Measurements from ENCODE around the gene SNX10. TPM values are rescaled to one million over a fixed set of nuclear protein-coding genes. Genes with fewer than 3 reads are reported as not detected.
A peak's percentile ranks its signal among the peaks of the same experiment; 100 is the strongest.

Gene SNX10
- total RNA-seq, 1 experiment from 2014 or later: 7.9 TPM

DNA sequence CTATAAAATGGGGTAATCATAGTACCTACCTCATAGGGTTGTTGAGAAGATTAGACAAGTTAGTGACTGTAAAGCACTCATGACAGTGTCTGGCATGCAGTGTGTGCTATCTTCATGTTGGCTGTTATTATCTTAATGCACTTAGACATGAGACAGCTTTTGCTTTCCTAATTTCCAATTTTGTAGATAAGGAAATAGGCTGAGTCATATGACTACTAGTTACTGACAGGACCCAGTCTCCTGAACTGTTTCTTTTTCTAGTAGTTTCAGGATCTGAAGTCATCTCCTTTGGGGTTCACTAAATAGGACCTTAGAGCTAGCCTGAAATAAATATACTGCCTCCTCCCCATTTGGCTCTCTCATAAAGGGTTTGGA, 74.2 kb downstream of the SNX10 start:
- no peaks in the 10 kb centered on the region for H3F3A ChIP-seq (ENCODE audit: low read length, unreplicated experiment)
- peaks cover 9% of the 10 kb centered on the region for H3K4me1 ChIP-seq (ENCODE audit: insufficient read depth, low read length)
- no peaks in the 10 kb centered on the region for H3K36me3 ChIP-seq (ENCODE audit: low read depth, low read length)
- no peaks in the 10 kb centered on the region for H3K79me2 ChIP-seq (ENCODE audit: low read length)
- H4K20me1 ChIP-seq (ENCODE audit: low read length): no peaks in the 10 kb centered on the region
- H3K9ac ChIP-seq (ENCODE audit: low read length): no peak overlapping the region
- DNase-seq (no peak), ATAC-seq (no peak)
- H3K9me3 ChIP-seq (ENCODE audit: low read length): no peaks in the 10 kb centered on the region
- H3K27ac ChIP-seq (ENCODE audit: low read length): no peak overlapping the region
- no peaks in the 10 kb centered on the region for H3K27me3 ChIP-seq (ENCODE audit: low read length)
- ChIA-PET POLR2A (ENCODE audit: unreplicated experiment) (no interaction called here), CTCF (interaction anchor here (0.6 to 1.5 kb wide), 5 partner anchors 78 to 473 kb away, joined by 3 to 17 read pairs (median 4); no protein-coding TSS in a partner anchor)
- no TSS peak for BruUV-seq (replicated peaks)
- intact Hi-C loops (cut with micrococcal nuclease): loop anchor here (1.0 to 5.0 kb wide), 8 partner anchors 75 to 496 kb away; partner anchors contain the start of genes SKAP2 and SNX10
- H3K4me3 ChIP-seq (ENCODE audit: low read length): no peak overlapping the region
- no peak overlapping the region for H2AFZ ChIP-seq (ENCODE audit: low read length)
- no peaks in the 10 kb centered on the region for H3K9me2 ChIP-seq (replicated peaks; ENCODE audit: low read length)
- TF ChIP-seq EZH2 (IDR thresholded peaks at IDR 0.05; ENCODE audit: low read length, unreplicated experiment): no peak
- no peak for TF ChIP-seq EZH2phosphoT487 (IDR thresholded peaks at IDR 0.05; ENCODE audit: borderline replicate concordance, low read length)
- TF ChIP-seq, protein P1, sequence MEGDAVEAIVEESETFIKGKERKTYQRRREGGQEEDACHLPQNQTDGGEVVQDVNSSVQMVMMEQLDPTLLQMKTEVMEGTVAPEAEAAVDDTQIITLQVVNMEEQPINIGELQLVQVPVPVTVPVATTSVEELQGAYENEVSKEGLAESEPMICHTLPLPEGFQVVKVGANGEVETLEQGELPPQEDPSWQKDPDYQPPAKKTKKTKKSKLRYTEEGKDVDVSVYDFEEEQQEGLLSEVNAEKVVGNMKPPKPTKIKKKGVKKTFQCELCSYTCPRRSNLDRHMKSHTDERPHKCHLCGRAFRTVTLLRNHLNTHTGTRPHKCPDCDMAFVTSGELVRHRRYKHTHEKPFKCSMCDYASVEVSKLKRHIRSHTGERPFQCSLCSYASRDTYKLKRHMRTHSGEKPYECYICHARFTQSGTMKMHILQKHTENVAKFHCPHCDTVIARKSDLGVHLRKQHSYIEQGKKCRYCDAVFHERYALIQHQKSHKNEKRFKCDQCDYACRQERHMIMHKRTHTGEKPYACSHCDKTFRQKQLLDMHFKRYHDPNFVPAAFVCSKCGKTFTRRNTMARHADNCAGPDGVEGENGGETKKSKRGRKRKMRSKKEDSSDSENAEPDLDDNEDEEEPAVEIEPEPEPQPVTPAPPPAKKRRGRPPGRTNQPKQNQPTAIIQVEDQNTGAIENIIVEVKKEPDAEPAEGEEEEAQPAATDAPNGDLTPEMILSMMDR (conservative IDR thresholded peaks at IDR 0.05; ENCODE audit: low read depth, low read length): no peak
- no peak overlapping the region for H3K4me2 ChIP-seq (ENCODE audit: low read length)

DNA sequence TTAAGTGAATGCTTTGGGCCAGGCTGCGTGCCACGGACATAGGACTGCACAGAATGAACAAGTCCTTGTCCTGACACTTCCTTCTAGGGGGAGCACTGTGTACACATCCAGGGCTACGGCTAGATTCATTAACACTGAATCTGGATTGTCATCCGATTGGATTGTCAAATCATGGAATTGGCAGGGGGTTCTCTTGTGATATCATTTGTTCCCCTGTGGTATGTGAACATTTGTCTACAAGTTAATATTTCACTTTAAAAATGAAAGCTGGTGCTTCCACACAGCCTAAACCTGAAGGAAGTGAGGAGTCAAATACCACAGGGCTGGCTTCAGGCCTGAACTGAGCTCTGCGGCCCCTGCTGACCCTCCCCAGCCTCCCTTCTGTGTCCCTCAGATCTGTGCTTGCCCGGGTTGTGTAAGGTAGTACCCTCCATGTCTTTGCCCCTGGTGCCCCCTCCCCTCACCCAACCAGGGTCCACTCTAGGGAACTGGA, 75.6 kb downstream of the SNX10 start:
- no peaks in the 10 kb centered on the region for H3K9me3 ChIP-seq (ENCODE audit: low read length)
- peaks cover 3% of the 10 kb centered on the region; the same call in 1 of the 2 replicates for H3K36me3 ChIP-seq (ENCODE audit: low read depth, low read length)
- H2AFZ ChIP-seq (ENCODE audit: low read length): no peak overlapping the region
- POLR2A ChIA-PET (ENCODE audit: unreplicated experiment): no interaction called here
- BruUV-seq (replicated peaks): no TSS peak
- no peak overlapping the region for H3K4me3 ChIP-seq (ENCODE audit: low read length)
- no peak overlapping the region for H3K27ac ChIP-seq (ENCODE audit: low read length)
- no peaks in the 10 kb centered on the region for H3F3A ChIP-seq (ENCODE audit: low read length, unreplicated experiment)
- H3K79me2 ChIP-seq (ENCODE audit: low read length): no peaks in the 10 kb centered on the region
- no peaks in the 10 kb centered on the region for H3K9me2 ChIP-seq (replicated peaks; ENCODE audit: low read length)
- DNase-seq: no peak
- H4K20me1 ChIP-seq (ENCODE audit: low read length): no peaks in the 10 kb centered on the region
- ATAC-seq: no peak
- no peak overlapping the region for H3K9ac ChIP-seq (ENCODE audit: low read length)
- no peaks in the 10 kb centered on the region for H3K27me3 ChIP-seq (ENCODE audit: low read length)
- CTCF ChIA-PET: no interaction called here
- intact Hi-C loops (cut with micrococcal nuclease): loop anchor here (5.0 kb wide), 2 partner anchors 180 to 495 kb away; partner anchors contain the start of gene SKAP2
- no peak overlapping the region for H3K4me2 ChIP-seq (ENCODE audit: low read length)
- peaks cover 9% of the 10 kb centered on the region for H3K4me1 ChIP-seq (ENCODE audit: insufficient read depth, low read length)
- no peak for TF ChIP-seq EZH2 (IDR thresholded peaks at IDR 0.05; ENCODE audit: low read length, unreplicated experiment)
- TF ChIP-seq, protein P1 (conservative IDR thresholded peaks at IDR 0.05; ENCODE audit: low read depth, low read length): no peak
- no peak for TF ChIP-seq EZH2phosphoT487 (IDR thresholded peaks at IDR 0.05; ENCODE audit: borderline replicate concordance, low read length)

DNA sequence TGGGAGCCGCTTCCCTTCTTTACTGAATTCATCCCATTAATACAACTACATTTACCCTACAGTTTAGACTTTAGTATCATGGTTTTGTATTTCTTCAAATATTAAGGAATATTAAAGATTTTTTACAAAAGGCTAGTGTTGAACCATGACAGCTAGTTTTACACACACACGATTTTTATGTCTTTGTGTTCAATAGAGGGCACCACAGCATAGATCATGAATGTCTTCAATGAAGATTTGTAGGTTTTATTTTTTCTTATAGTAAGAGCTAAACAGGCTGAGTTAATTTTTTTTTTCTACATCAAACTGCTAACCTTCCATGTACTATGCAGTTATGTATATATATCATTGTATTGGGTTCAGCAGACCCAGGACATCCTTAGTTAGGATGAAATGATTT, 76.9 kb downstream of the SNX10 start:
- intact Hi-C loops (cut with micrococcal nuclease): loop anchor here (2.0 to 5.0 kb wide), 3 partner anchors 30 to 494 kb away; partner anchors contain the start of gene SKAP2
- H3K27ac ChIP-seq (ENCODE audit: low read length): no peak overlapping the region
- no peaks in the 10 kb centered on the region for H3K9me3 ChIP-seq (ENCODE audit: low read length)
- H3K9ac ChIP-seq (ENCODE audit: low read length): no peak overlapping the region
- peaks cover 4% of the 10 kb centered on the region; the same call in 1 of the 2 replicates for H3K36me3 ChIP-seq (ENCODE audit: low read depth, low read length)
- no peaks in the 10 kb centered on the region for H3K9me2 ChIP-seq (replicated peaks; ENCODE audit: low read length)
- DNase-seq (peak; percentile 52), ATAC-seq (no peak)
- H3K79me2 ChIP-seq (ENCODE audit: low read length): no peaks in the 10 kb centered on the region
- ChIA-PET CTCF (interaction anchor here (0.5 to 2.8 kb wide), 22 partner anchors 30 to 793 kb away, joined by 3 to 83 read pairs (median 5); no protein-coding TSS in a partner anchor), POLR2A (ENCODE audit: unreplicated experiment) (interaction anchor here (0.7 kb wide), 1 partner anchor 489 kb away, joined by 3 read pairs; no protein-coding TSS in a partner anchor)
- TF ChIP-seq, protein P1 (conservative IDR thresholded peaks at IDR 0.05; ENCODE audit: low read depth, low read length): peak; percentile 60
- no peak for TF ChIP-seq EZH2phosphoT487 (IDR thresholded peaks at IDR 0.05; ENCODE audit: borderline replicate concordance, low read length)
- H3K4me1 ChIP-seq (ENCODE audit: insufficient read depth, low read length): peaks cover 4% of the 10 kb centered on the region
- no peaks in the 10 kb centered on the region for H3F3A ChIP-seq (ENCODE audit: low read length, unreplicated experiment)
- no peaks in the 10 kb centered on the region for H3K27me3 ChIP-seq (ENCODE audit: low read length)
- H2AFZ ChIP-seq (ENCODE audit: low read length): no peak overlapping the region
- no TSS peak for BruUV-seq (replicated peaks)
- H3K4me2 ChIP-seq (ENCODE audit: low read length): no peak overlapping the region
- H3K4me3 ChIP-seq (ENCODE audit: low read length): no peak overlapping the region
- no peaks in the 10 kb centered on the region for H4K20me1 ChIP-seq (ENCODE audit: low read length)

All from PC-3 (cell line).